K562 (cell line): ENCODE data around the gene ZGLP1. TPM values are rescaled to one million over a fixed set of nuclear protein-coding genes. Genes with fewer than 3 reads are reported as not detected.

Experiments used
- ATAC-seq: fragments of 200-7000 bp; cut with Tn5 transposase; 3 replicates; pipeline ENCODE4 v1.9.1; 2020; ENCODE audit warnings: moderate library complexity
- BruUV-seq: library from RNA; stranded (reverse); fragments of 400-500 nt; replicated peaks from 2 replicates; lab custom pipeline; 2021; lab: Mats Ljungman, UMichigan
- CTCF ChIA-PET: fragments of 300-600 bp; formaldehyde crosslinking; extraction: SDS; loops from one replicate; lab custom pipeline; 2021; ENCODE audit warnings: low intra/inter-chr PET ratio; lab: Yijun Ruan, JAX
- POLR2A ChIA-PET: fragments of 300-600, 350-650 bp; sonication (Branson Sonifier 250); formaldehyde crosslinking; extraction: SDS; loops from one replicate; lab custom pipeline; 2021; ENCODE audit warnings: antibody characterized with exemption, inconsistent platforms; lab: Yijun Ruan, JAX
- DNase-seq, 4 experiments: peaks; one replicate each; pipeline versions ENCODE4 v3.0.0 to v3.0.0-alpha.2; 2011 to 2018; ENCODE audit warnings: low spot score in 3 of 4, mixed read lengths in 3 of 4; ENCODE audit errors: extremely low read depth in 1 of 4
- FAIRE-seq: peaks from 2 replicates; lab custom pipeline; 2011; peaks lifted over from hg19 to GRCh38; lab: Jason Lieb, UNC
- H2AFZ ChIP-seq: 2 replicates; pipeline ENCODE4 v1.6.0; 2011; ENCODE audit warnings: low read depth, low read length, control low read depth, inconsistent platforms
- H3K27ac ChIP-seq: fragments of 200-600 bp; 3 replicates; pipeline ENCODE4 v1.8.0; 2011; ENCODE audit warnings: low read depth, mild to moderate bottlenecking, control low read depth, inconsistent platforms, low read length, moderate library complexity, mixed read lengths; ENCODE audit errors: extremely low read depth
- H3K27me3 ChIP-seq, 2 experiments: fragments of 300-600 bp in 1 of 2; 2 replicates in 1 of 2; 3 replicates in 1 of 2; pipeline versions ENCODE4 v1.6.0 to v1.8.0; 2011; ENCODE audit warnings: inconsistent platforms in 2 of 2, low read length in 2 of 2, mild to moderate bottlenecking in 1 of 2, mixed read lengths in 1 of 2, moderate library complexity in 1 of 2; ENCODE audit not compliant: control insufficient read depth in 2 of 2, insufficient read depth in 2 of 2
- H3K36me3 ChIP-seq: fragments of 300-600 bp; 3 replicates; pipeline ENCODE4 v1.8.0; 2011; ENCODE audit warnings: mild to moderate bottlenecking, low read length, inconsistent platforms; ENCODE audit not compliant: control insufficient read depth, insufficient read depth
- H3K4me1 ChIP-seq, 2 experiments: fragments of 200-600 bp in 1 of 2; replicated peaks in 1 of 2; 2 replicates in 1 of 2; 3 replicates in 1 of 2; pipeline versions ENCODE4 v1.5.1 to v1.8.0; 2011; ENCODE audit warnings: inconsistent platforms in 2 of 2, low read length in 2 of 2, mild to moderate bottlenecking in 1 of 2, mixed read lengths in 1 of 2, moderate library complexity in 1 of 2; ENCODE audit not compliant: control insufficient read depth in 2 of 2, insufficient read depth in 2 of 2
- H3K4me2 ChIP-seq: 2 replicates; pipeline ENCODE4 v1.6.1; 2011; ENCODE audit warnings: low read length, control low read depth, inconsistent platforms, mixed read lengths; ENCODE audit not compliant: insufficient read depth
- H3K4me3 ChIP-seq: fragments of 200-600 bp; sonication (generic), shearing (Covaris generic); 2 replicates; pipeline ENCODE4 v1.5.1; 2016; ENCODE audit warnings: control low read depth, inconsistent platforms
- H3K79me2 ChIP-seq: fragments of 200-600 bp; 3 replicates; pipeline ENCODE4 v1.8.0; 2011; ENCODE audit warnings: low read length, inconsistent platforms; ENCODE audit not compliant: control insufficient read depth, insufficient read depth
- H3K9ac ChIP-seq, 2 experiments: 2 replicates each; pipeline versions ENCODE4 v1.6.0 to v1.6.1; 2011; ENCODE audit warnings: low read depth in 2 of 2, low read length in 2 of 2, control low read depth in 1 of 2, inconsistent platforms in 1 of 2, mild to moderate bottlenecking in 1 of 2, mixed read lengths in 1 of 2; ENCODE audit not compliant: insufficient read depth in 1 of 2
- H3K9me1 ChIP-seq: one replicate; pipeline ENCODE4 v1.6.0; 2011; ENCODE audit warnings: inconsistent platforms, mild to moderate bottlenecking, low read length, moderate library complexity; ENCODE audit not compliant: control insufficient read depth, insufficient read depth
- H3K9me3 ChIP-seq: replicated peaks from 2 replicates; pipeline ENCODE4 v1.5.1; 2011; ENCODE audit warnings: low read depth, low read length, inconsistent platforms; ENCODE audit not compliant: control insufficient read depth, insufficient read depth
- H4K20me1 ChIP-seq: replicated peaks from 2 replicates; pipeline ENCODE4 v1.6.1; 2011; ENCODE audit warnings: low read length, inconsistent platforms, mixed read lengths; ENCODE audit not compliant: control insufficient read depth, insufficient read depth
- CREB1 ChIP-seq, 2 experiments: sonication (generic) in 1 of 2; formaldehyde crosslinking in 1 of 2; IDR thresholded peaks; 2 replicates each; pipeline versions ENCODE4 v1.6.1 to v1.8.0; 2012 to 2022; ENCODE audit warnings: inconsistent platforms in 1 of 2, mild to moderate bottlenecking in 1 of 2, missing genetic modification reagents in 1 of 2, moderate library complexity in 1 of 2
- FOXA3 ChIP-seq, 2 experiments: fragments of 450-650 bp in 1 of 2; sonication (generic) in 1 of 2; formaldehyde crosslinking; IDR thresholded peaks in 1 of 2; conservative IDR thresholded peaks in 1 of 2; 2 replicates each; pipeline versions ENCODE4 v1.4.0 to v1.8.0; 2020 to 2022; ENCODE audit warnings: mild to moderate bottlenecking in 2 of 2, missing genetic modification reagents in 1 of 2
- KAT7 ChIP-seq: sonication (generic); formaldehyde crosslinking; IDR thresholded peaks from 2 replicates; pipeline ENCODE4 v1.8.0; 2022; ENCODE audit warnings: missing genetic modification reagents, mild to moderate bottlenecking, borderline replicate concordance
- PHF8 ChIP-seq: fragments of 200-600 bp; sonication (generic); IDR thresholded peaks from 2 replicates; pipeline ENCODE4 v1.6.1; 2012; ENCODE audit warnings: mixed run types, mild to moderate bottlenecking, inconsistent platforms, low read length, moderate library complexity, borderline replicate concordance
- RBFOX2 ChIP-seq: fragments of 200-400 bp; formaldehyde crosslinking; IDR thresholded peaks from 2 replicates; pipeline ENCODE4 v1.6.1; 2017; ENCODE audit warnings: low read depth, mild to moderate bottlenecking, low read length, moderate library complexity
- SAP30 ChIP-seq: fragments of 200-600 bp; sonication (generic); IDR thresholded peaks from 2 replicates; pipeline ENCODE4 v1.6.1; 2012; ENCODE audit warnings: borderline replicate concordance, low read depth, mild to moderate bottlenecking, moderate library complexity, low read length, control low read depth, inconsistent platforms; ENCODE audit not compliant: insufficient read depth, poor library complexity, severe bottlenecking
- ZFP36 ChIP-seq: fragments of 150-350 bp; IDR thresholded peaks from 2 replicates; pipeline ENCODE4 v1.6.1; 2018; ENCODE audit warnings: low read length, low read depth; ENCODE audit not compliant: partially characterized antibody
- ZFX ChIP-seq: sonication (generic); formaldehyde crosslinking; IDR thresholded peaks from 2 replicates; pipeline ENCODE4 v1.8.0; 2022; ENCODE audit warnings: mild to moderate bottlenecking, missing genetic modification reagents, moderate library complexity
- ZNF165 ChIP-seq: fragments of 250-450 bp; sonication (Bioruptor Pico); IDR thresholded peaks from 2 replicates; pipeline ENCODE4 v1.4.0; 2020; ENCODE audit warnings: borderline replicate concordance
- ZNF263 ChIP-seq: sonication (generic); formaldehyde crosslinking; IDR thresholded peaks from 2 replicates; pipeline ENCODE4 v1.8.0; 2022; ENCODE audit warnings: mild to moderate bottlenecking, missing genetic modification reagents, borderline replicate concordance
- ZNF354B ChIP-seq: fragments of 250-450 bp; sonication (Bioruptor Pico); IDR thresholded peaks from 2 replicates; pipeline ENCODE4 v1.4.0; 2020
- WGBS: fragments of 100-300 bp; shearing (Covaris generic); methylation state at CpG from one replicate; pipeline ENCODE4 v1.1.6; 2016; ENCODE audit warnings: low coverage, mixed read lengths; ENCODE audit not compliant: insufficient coverage; ENCODE audit errors: missing lambda C conversion rate; 5-methylcytosine and 5-hydroxymethylcytosine counted together
- in situ Hi-C: fragments of 300-500 bp; cut with MboI; formaldehyde crosslinking; loops from 4 replicates; pipeline ENCODE4 v1.15.0; 2018; ENCODE audit warnings: inconsistent platforms, mixed read lengths
- intact Hi-C: fragments of 100-400 bp; cut with micrococcal nuclease; formaldehyde crosslinking; loops from 2 replicates; pipeline ENCODE4 v1.14.2; 2022
- polyA plus RNA-seq, 8 experiments: library from polyadenylated mRNA; depleted of rRNA in 4 of 8; stranded (reverse) in 5 of 8; unstranded in 3 of 8; fragments of >200 nt; fragmentation: Nextera tagmentation in 2 of 8; fragmentation: Illumina TruSeq in 1 of 8; extraction: Ambion mirVana in 2 of 8; extraction: Trizol in 1 of 8; gene quantifications; 2 replicates each; pipeline versions ENCODE4 v1.2.1 to v1.2.3, GENCODE V29; 2011 to 2014; ENCODE audit warnings: inconsistent platforms in 1 of 8, missing spikeins in 1 of 8
- total RNA-seq, 7 experiments: library from RNA; depleted of rRNA in 6 of 7; stranded (reverse); fragments of >200 nt in 6 of 7; fragmentation: Illumina TruSeq in 2 of 7; extraction: Trizol in 2 of 7; gene quantifications; 2 replicates each; pipeline versions ENCODE4 v1.2.1 to v1.2.3, GENCODE V29; 2011 to 2021; ENCODE audit warnings: low replicate concordance in 1 of 7
- TF ChIP-seq, protein P1 (sequence below): IDR thresholded peaks from 2 replicates; pipeline ENCODE4 v1.6.1; 2011; ENCODE audit warnings: borderline replicate concordance, low read depth, mild to moderate bottlenecking, moderate library complexity, low read length; ENCODE audit not compliant: insufficient read depth, poor library complexity, severe bottlenecking
- TF ChIP-seq, protein P2 (sequence below): fragments of 450-650 bp; IDR thresholded peaks from 2 replicates; pipeline ENCODE4 v1.6.1; 2016; ENCODE audit warnings: borderline replicate concordance

The ZGLP1 gene
- total and polyA plus RNA-seq, 9 of the 15 experiments (the other 6 are each of a cell fraction or from before 2014, with no cell fraction given) = 0.24 to 4.5 (median 2.2) TPM

DNA sequence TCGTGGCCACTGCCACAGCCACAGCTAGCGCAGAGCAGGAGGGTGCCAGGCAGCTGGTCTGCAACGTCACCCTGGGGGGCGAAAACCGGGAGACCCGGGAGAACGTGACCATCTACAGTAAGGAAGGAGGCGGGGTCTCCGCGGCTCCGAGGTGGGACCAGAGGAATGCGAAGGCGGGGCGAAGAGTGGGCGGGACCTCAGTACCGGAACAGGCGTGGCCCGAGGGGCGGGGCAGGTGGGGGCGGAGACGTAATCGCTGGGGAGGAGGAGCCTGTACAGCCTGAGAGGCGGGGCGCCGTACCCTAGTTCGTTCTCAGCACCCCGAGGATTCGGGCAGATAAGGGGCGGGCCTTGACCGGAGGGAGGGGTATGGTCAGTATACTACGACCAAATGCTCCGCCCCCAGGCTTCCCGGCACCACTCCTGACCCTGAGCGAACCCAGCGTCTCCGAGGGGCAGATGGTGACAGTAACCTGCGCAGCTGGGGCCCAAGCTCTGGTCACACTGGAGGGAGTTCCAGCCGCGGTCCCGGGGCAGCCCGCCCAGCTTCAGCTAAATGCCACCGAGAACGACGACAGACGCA, 17.3 kb downstream of the ZGLP1 start (continued):
- TF ChIP-seq, protein P1, sequence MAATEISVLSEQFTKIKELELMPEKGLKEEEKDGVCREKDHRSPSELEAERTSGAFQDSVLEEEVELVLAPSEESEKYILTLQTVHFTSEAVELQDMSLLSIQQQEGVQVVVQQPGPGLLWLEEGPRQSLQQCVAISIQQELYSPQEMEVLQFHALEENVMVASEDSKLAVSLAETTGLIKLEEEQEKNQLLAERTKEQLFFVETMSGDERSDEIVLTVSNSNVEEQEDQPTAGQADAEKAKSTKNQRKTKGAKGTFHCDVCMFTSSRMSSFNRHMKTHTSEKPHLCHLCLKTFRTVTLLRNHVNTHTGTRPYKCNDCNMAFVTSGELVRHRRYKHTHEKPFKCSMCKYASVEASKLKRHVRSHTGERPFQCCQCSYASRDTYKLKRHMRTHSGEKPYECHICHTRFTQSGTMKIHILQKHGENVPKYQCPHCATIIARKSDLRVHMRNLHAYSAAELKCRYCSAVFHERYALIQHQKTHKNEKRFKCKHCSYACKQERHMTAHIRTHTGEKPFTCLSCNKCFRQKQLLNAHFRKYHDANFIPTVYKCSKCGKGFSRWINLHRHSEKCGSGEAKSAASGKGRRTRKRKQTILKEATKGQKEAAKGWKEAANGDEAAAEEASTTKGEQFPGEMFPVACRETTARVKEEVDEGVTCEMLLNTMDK = no peak

DNA sequence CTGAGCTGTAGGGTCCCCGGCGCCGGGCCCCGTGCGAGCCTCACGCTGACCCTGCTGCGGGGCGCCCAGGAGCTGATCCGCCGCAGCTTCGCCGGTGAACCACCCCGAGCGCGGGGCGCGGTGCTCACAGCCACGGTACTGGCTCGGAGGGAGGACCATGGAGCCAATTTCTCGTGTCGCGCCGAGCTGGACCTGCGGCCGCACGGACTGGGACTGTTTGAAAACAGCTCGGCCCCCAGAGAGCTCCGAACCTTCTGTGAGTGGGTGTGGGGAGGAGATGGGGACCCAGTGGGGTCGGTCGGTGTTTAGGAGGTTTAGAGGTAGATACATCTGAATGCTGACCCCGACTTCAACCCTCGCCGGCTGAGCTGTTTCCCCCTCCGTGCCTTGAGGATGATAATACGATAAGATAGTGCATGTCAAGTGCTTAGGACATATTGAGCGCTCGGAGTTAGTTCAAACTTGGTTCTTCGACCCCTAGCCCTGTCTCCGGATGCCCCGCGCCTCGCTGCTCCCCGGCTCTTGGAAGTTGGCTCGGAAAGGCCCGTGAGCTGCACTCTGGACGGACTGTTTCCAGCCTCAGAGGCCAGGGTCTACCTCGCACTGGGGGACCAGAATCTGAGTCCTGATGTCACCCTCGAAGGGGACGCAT, 17.9 kb downstream of the ZGLP1 start:
- ATAC-seq (no peak), DNase-seq (peak in 1 of 4 experiments; percentile 13), FAIRE-seq (peak; percentile 29)
- Histone ChIP-seq H3K4me1 (peaks cover 12 to 90% of the 10 kb centered on the region in 2 experiments; a peak in 4 of 5 replicates), H3K9me1 (no peaks in the 10 kb centered on the region), H3K4me2 (peak overlapping the region; percentile 99), H3K9ac (peak overlapping the region; percentile 91 to 99), H3K27ac (peak overlapping the region; percentile 96), H3K9me3 (peaks cover 2% of the 10 kb centered on the region; the same call in 1 of the 2 replicates), H2AFZ (no peak overlapping the region; the same call in 1 of the 2 replicates), H3K4me3 (peak overlapping the region; percentile 79), H3K27me3 (no peaks in the 10 kb centered on the region), H3K36me3 (peaks cover 38% of the 10 kb centered on the region; the same call in 2 of the 3 replicates), H4K20me1 (no peaks in the 10 kb centered on the region; the same call in 1 of the 2 replicates), H3K79me2 (peaks cover 85% of the 10 kb centered on the region)
- POLR2A ChIA-PET = interaction anchor here (0.6 to 1.3 kb wide), 13 partner anchors 8 to 280 kb away, joined by 3 to 7 read pairs (median 3); partner anchors contain the start of genes ICAM1 and RAVER1
- WGBS = 1% methylated on average over 49 of the region's 49 CpGs
- intact Hi-C loops (no loop called here), in situ Hi-C loops (no loop called here)
- BruUV-seq = TSS peak; percentile 22
- CTCF ChIA-PET = no interaction called here
- TF ChIP-seq ZFX (CRISPR knock-in tag) (peak; percentile 47), PHF8 (peak; percentile 28; the same call in 1 of the 2 replicates), FOXA3 (CRISPR knock-in tag; conservative IDR thresholded peaks at IDR 0.05 in 1 of 2, IDR thresholded peaks at IDR 0.05 in 1 of 2) (peak in 1 of 2 experiments; percentile 29; a peak in 1 of 4 replicates), SAP30 (peak; percentile 47), CREB1 (IDR thresholded peaks at IDR 0.05) (no peak), CREB1 (CRISPR knock-in tag; IDR thresholded peaks at IDR 0.05) (peak; percentile 8; the same call in 1 of the 2 replicates), ZFP36 (peak; percentile 35), RBFOX2 (0 out of 2 replicates have a peak, but pooled peaks have one; percentile 7), ZNF165 (CRISPR knock-in tag) (no peak), ZNF354B (CRISPR knock-in tag) (no peak), KAT7 (CRISPR knock-in tag) (peak; percentile 88), ZNF263 (CRISPR knock-in tag) (peak; percentile 98)
- TF ChIP-seq, protein P2, sequence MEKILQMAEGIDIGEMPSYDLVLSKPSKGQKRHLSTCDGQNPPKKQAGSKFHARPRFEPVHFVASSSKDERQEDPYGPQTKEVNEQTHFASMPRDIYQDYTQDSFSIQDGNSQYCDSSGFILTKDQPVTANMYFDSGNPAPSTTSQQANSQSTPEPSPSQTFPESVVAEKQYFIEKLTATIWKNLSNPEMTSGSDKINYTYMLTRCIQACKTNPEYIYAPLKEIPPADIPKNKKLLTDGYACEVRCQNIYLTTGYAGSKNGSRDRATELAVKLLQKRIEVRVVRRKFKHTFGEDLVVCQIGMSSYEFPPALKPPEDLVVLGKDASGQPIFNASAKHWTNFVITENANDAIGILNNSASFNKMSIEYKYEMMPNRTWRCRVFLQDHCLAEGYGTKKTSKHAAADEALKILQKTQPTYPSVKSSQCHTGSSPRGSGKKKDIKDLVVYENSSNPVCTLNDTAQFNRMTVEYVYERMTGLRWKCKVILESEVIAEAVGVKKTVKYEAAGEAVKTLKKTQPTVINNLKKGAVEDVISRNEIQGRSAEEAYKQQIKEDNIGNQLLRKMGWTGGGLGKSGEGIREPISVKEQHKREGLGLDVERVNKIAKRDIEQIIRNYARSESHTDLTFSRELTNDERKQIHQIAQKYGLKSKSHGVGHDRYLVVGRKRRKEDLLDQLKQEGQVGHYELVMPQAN = 0 out of 2 replicates have a peak, but pooled peaks have one; percentile 12
